Fibroblast of peridontal ligament (primary cell): ENCODE data around the gene TMEM209.
"Not testable (repeated sequence)": the region's sequence is repeated elsewhere in the genome, so short reads cannot be mapped to it uniquely, and the experiment has no call there.

Source experiments
- DNase-seq: peaks from one replicate; pipeline ENCODE4 v3.0.0-alpha.2; 2010; ENCODE audit errors: extremely low read depth

TMEM209 gene

GRCh38 chr7:130162196-130162595 lies 43.0 kb downstream of the TMEM209 start:
- no peak for DNase-seq

- no peak for DNase-seq
These were observed 44.8 kb downstream of the TMEM209 start for GRCh38 chr7:130160455-130160854.

GRCh38 chr7:130160023-130160422 lies 45.2 kb downstream of the TMEM209 start:
- no peak for DNase-seq

DNA sequence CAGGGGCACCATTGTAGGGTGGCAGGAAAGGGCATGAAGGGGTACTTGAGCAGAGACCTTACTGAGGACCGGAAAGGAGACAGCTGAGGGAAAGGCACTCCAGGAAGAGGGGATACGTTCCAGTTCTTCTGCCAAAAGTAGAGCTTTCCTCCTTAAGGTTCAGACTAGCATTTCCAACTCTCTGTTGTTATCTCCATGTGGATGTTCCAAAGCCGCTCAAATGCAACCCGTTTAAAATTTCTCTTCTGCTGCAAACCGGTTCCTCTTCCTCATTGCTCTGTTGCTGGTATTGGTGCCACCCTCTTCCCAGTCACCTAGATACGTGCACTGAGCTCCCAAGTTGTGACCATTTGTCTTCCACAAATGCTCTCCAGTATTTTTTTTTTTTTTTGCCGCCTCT lies 47.5 kb downstream of the TMEM209 start:
- no peak for DNase-seq

GRCh38 chr7:130156140-130156539 lies 49.1 kb downstream of the TMEM209 start:
- no peak for DNase-seq

DNA sequence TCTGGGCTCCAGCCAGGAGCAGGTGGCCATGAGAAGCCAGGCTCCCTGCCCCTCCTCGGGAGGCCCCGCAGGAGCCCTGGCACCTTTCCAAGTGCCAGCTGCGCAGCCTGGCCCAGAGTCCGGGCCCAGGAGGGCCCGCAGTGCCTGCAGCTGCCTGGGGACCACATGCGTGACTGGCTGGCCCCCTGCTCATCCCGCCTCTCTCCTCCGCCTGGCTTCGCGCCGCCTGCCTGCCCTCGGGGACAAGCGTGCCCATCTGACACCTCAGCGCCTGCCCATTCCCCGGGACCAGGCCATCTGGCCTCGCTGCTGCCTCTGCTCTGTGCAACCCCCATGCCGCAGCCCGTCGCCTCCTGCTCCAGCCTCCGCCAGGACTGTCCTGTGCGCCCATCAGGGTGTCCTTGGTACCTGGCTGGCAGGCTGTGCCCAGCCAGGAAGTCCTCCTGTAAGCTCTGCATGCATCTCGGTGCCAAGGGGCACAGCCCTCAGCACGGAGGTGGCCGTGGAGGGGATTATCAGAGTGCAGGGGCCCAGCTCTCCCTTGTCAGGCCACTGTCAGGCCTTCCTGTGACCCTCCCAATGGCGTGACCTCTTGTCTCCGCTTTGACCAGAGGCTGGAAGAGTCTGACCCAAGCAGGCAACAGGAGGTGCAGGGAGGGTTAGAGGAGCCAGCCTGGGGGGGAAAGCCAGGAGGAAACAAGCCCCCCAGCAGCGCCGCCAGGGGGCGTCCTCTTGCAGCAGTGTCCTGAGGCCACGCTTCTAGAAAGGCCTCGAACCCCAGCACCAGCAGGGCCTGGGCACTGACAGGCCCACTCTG lies 50.5 kb downstream of the TMEM209 start:
- no peak for DNase-seq

GRCh38 chr7:130154131-130154500 lies 51.1 kb downstream of the TMEM209 start:
- no peak for DNase-seq

GRCh38 chr7:130153211-130153908 lies 51.8 kb downstream of the TMEM209 start:
- DNase-seq: no peak

- peak; percentile 26 for DNase-seq
These were observed 52.6 kb downstream of the TMEM209 start for GRCh38 chr7:130152493-130153210.

DNA sequence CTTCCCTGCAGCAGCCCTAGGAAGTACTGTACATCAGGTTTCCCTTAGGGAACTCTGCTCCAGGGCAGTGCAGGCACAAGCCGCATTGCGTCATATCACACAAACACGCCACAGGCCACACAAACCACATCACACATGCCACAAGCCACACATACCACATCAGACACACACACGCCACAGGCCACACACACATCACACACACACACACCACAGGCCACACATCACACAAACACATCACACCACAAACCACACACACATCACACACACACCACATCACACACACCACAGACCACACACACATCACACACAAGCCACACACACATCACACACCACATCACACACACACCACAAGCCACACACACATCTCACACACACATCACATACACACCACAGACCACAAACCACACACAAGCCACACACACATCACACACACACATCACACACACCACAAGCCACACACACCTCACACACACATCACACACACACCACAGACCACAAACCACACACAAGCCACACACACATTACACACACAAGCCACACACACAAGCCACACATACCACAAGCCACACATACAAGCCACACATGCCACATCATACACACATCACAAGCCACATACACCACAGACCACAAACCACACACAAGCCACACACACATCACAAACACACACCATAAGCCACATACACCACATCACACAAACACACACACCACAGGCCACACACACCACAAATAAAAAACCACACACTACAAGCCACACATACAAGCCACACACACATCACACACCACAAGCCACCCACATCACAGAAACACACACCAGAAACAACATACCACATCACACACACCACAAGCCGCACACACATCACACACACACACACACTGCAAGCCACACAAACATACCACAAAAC lies 53.4 kb downstream of the TMEM209 start:
- DNase-seq: peak; percentile 72

GRCh38 chr7:130150587-130150986 lies 54.6 kb downstream of the TMEM209 start:
- no peak for DNase-seq

GRCh38 chr7:130149281-130150139 lies 55.7 kb downstream of the TMEM209 start:
- DNase-seq: no peak

DNA sequence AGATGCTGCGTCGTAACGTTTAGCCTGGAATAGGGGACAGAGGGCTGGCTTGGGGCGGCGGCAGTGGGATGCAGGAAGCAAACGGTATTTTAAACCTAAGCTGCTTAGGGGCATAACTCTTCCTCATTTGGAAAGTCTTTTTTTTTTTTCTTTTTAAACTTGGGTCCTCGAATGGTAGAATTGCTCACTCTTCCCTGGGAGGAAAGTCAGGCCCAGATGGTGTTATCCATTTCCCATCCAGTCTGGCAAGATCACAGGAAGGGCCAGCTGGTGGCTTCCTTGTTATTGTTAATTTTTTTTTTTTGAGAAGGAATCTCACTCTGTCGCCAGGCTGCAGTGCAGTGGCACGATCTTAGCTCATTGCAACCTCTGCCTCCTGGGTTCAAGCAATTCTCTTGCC lies 56.6 kb downstream of the TMEM209 start:
- peak; percentile 53 for DNase-seq

DNA sequence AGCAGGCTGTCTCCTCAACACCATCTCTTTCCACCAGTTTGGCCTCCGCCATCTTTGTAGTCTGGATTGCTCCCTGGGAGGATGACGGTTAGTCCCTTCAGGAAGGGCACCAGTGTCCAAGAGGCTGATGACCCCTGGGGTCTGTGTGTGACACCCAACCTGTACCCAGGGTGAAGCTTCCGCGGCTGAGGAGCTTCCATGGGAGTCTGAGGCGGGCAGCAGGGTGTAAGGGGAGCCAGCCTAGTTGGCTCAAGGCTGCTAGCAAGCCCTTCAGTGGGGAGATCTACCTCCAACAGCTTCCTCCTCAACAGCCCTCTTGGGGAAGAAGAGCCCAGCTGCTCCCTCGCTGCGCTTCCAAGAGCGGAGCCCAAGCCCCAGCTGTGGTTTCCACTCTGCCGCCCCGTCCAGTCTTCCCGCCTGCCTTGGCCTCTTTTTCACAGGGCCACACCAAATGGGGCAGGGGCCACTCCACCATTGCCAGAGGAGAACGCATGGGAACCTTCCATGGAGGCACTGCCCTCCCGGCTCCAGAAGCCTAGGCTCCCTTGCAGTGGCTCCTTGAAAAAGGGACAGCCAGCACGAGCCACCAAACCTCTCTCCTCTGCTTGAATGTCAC lies 57.4 kb downstream of the TMEM209 start:
- DNase-seq: no peak

- no peak for DNase-seq
These were observed 58.4 kb downstream of the TMEM209 start for GRCh38 chr7:130146693-130147405.

- DNase-seq: not testable (repeated sequence)
These were observed 59.1 kb downstream of the TMEM209 start for GRCh38 chr7:130146142-130146541.

DNA sequence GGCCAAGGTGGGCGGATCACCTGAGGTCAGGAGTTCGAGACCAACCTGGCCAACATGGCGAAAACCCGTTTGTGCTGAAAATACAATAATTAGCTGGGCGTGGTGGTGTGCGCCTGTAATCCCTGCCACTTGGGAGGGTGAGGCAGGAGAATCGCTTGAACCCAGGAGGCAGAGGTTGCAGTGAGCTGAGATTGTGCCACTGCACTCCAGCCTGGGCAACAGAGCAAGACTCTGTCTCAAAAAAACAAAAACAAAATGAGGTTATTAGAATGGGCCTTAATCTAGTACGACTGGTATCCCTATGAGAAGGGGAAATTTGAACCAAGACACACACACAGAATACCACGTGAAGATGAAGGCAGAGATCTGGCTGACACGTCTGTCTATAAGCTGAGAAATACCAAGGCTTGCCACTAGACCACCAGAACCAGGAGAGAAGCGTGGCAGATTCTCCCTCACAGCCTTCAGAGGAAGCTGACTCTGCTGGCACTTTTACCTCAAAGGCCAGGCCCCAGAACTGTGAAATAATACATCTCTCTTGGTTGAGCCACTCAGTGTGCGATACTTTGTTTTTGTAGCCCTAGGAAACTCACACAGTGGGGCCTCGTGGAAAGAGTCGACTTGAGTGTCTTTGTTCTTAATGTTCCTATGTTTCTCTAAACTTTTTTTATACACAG lies 59.6 kb downstream of the TMEM209 start:
- DNase-seq: no peak

DNA sequence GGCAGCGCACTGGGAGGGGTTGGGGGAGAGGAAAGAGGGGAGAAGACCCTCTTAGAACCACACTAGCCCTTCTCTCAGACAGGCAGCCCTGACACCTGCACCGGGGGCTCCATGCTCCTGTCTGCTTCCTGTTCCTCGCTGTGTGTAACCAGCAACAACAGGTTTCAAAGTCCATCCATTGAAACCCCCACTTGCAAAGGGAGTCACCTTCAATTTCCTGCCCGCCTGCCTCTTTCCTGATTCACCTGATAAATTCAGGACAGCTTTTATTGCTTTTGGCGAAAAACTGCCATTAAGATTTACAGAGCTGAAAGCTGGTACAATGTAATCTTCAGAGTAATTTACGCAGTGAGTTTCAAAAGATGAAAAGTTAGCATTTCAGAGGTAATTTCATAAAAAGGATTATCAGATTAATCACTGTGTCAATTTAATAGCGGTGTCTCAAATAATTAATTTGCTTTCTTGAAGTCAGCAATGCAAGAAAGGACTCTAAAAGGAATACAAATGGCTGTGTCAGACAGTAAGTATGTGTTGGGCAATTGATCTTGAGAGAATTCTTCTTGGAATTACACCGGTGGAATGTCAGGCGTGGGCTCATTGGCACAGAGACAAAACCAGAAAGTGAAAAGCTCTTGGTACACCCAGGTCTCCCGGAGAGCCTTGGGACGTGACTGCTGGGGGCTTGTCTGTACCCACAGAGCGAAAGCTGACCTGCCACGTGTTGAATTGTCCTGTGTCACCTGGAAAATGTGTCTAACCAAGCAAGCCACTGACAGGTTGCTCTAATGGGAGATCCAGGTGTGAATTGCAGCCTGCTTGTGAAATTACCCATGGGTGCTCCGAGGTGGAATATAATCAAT lies 60.7 kb downstream of the TMEM209 start:
- peak; percentile 43 for DNase-seq
